HepG2 (cell line): Measurements from ENCODE around the gene ARHGAP33. TPM values are rescaled to one million over a fixed set of nuclear protein-coding genes. Genes with fewer than 3 reads are reported as not detected.

Experiments
- ADNP ChIP-seq: sonication (generic); formaldehyde crosslinking; IDR thresholded peaks from 2 replicates; pipeline ENCODE4 v1.4.0; 2020; ENCODE audit warnings: missing genetic modification reagents
- AFF4 ChIP-seq: sonication (generic); formaldehyde crosslinking; IDR thresholded peaks from 2 replicates; pipeline ENCODE4 v1.4.0; 2020; ENCODE audit warnings: missing genetic modification reagents
- CBFB ChIP-seq: sonication (generic); formaldehyde crosslinking; IDR thresholded peaks from 2 replicates; pipeline ENCODE4 v1.4.0; 2020; ENCODE audit warnings: missing genetic modification reagents
- CCDC6 ChIP-seq: sonication (generic); formaldehyde crosslinking; IDR thresholded peaks from 2 replicates; pipeline ENCODE4 v1.8.1; 2022; ENCODE audit warnings: mild to moderate bottlenecking, missing genetic modification reagents, moderate library complexity
- HCFC1 ChIP-seq: fragments of 150-350 bp; IDR thresholded peaks from 2 replicates; pipeline ENCODE4 v1.6.1; 2014; ENCODE audit warnings: low read depth, low read length
- MYC ChIP-seq: sonication (generic); formaldehyde crosslinking; IDR thresholded peaks from 2 replicates; pipeline ENCODE4 v1.9.0; 2021; ENCODE audit warnings: missing genetic modification reagents, borderline replicate concordance
- NONO ChIP-seq, 2 experiments: fragments of 450-650 bp in 1 of 2; sonication (generic) in 1 of 2; formaldehyde crosslinking in 1 of 2; IDR thresholded peaks in 1 of 2; conservative IDR thresholded peaks in 1 of 2; 2 replicates each; pipeline versions ENCODE4 v1.6.1 to v1.8.0; 2017 to 2022; ENCODE audit warnings: mild to moderate bottlenecking in 1 of 2, missing genetic modification reagents in 1 of 2, moderate library complexity in 1 of 2
- POLR2AphosphoS5 ChIP-seq: IDR thresholded peaks from 2 replicates; pipeline ENCODE4 v1.6.1; 2012; ENCODE audit warnings: low read depth, low read length
- REPIN1 ChIP-seq: sonication (generic); formaldehyde crosslinking; IDR thresholded peaks from 2 replicates; pipeline ENCODE4 v1.8.0; 2022; ENCODE audit warnings: missing genetic modification reagents, low read depth, mild to moderate bottlenecking, borderline replicate concordance
- RFXANK ChIP-seq: IDR thresholded peaks from 2 replicates; pipeline ENCODE4 v1.6.1; 2016
- SNAPC2 ChIP-seq: sonication (generic); formaldehyde crosslinking; IDR thresholded peaks from 2 replicates; pipeline ENCODE4 v1.8.1; 2022; ENCODE audit warnings: mild to moderate bottlenecking, missing genetic modification reagents
- ZNF10 ChIP-seq: sonication (generic); formaldehyde crosslinking; IDR thresholded peaks from 2 replicates; pipeline ENCODE4 v1.4.0; 2020; ENCODE audit warnings: mild to moderate bottlenecking, low read depth, missing genetic modification reagents, borderline replicate concordance
- ZNF121 ChIP-seq: sonication (generic); formaldehyde crosslinking; IDR thresholded peaks from 2 replicates; pipeline ENCODE4 v1.5.0; 2020; ENCODE audit warnings: mild to moderate bottlenecking, missing genetic modification reagents
- ZNF3 ChIP-seq: IDR thresholded peaks from 2 replicates; pipeline ENCODE4 v1.7.0; 2017; ENCODE audit warnings: inconsistent platforms
- ZNF33A ChIP-seq: sonication (generic); formaldehyde crosslinking; IDR thresholded peaks from 2 replicates; pipeline ENCODE4 v1.5.1; 2020; ENCODE audit warnings: missing genetic modification reagents, mild to moderate bottlenecking, moderate library complexity, borderline replicate concordance
- ZNF513 ChIP-seq: sonication (generic); formaldehyde crosslinking; conservative IDR thresholded peaks from 2 replicates; pipeline ENCODE4 v1.5.0; 2020; ENCODE audit warnings: missing genetic modification reagents
- ZNF776 ChIP-seq: sonication (generic); formaldehyde crosslinking; IDR thresholded peaks from 2 replicates; pipeline ENCODE4 v1.4.0; 2020; ENCODE audit warnings: mild to moderate bottlenecking, missing genetic modification reagents
- ZSCAN5A ChIP-seq: sonication (generic); formaldehyde crosslinking; IDR thresholded peaks from 2 replicates; pipeline ENCODE4 v1.8.0; 2022; ENCODE audit warnings: mild to moderate bottlenecking, missing genetic modification reagents, borderline replicate concordance
- polyA plus RNA-seq, 8 experiments: library from polyadenylated mRNA; depleted of rRNA in 3 of 8; stranded (reverse) in 7 of 8; unstranded in 1 of 8; fragments of >200 nt; fragmentation: Illumina TruSeq in 4 of 8; extraction: Trizol in 4 of 8; gene quantifications; 2 replicates each; pipeline versions ENCODE4 v1.2.1 to v1.2.3, GENCODE V29; 2011 to 2016; ENCODE audit warnings: low read depth in 4 of 8, missing spikeins in 1 of 8, mixed read lengths in 1 of 8; ENCODE audit not compliant: insufficient read depth in 1 of 8
- total RNA-seq, 5 experiments: library from RNA; depleted of rRNA; stranded (reverse); fragments of >200 nt; fragmentation: Illumina TruSeq; extraction: Trizol; gene quantifications; 2 replicates each; pipeline ENCODE4 v1.2.3, GENCODE V29; 2016; ENCODE audit warnings: low read depth in 1 of 5
- TF ChIP-seq, protein P1 (sequence below): sonication (generic); formaldehyde crosslinking; IDR thresholded peaks from 2 replicates; pipeline ENCODE4 v1.4.0; 2020; ENCODE audit warnings: mild to moderate bottlenecking, missing genetic modification reagents
- TF ChIP-seq, protein P2 (sequence below): sonication (generic); formaldehyde crosslinking; IDR thresholded peaks from 2 replicates; pipeline ENCODE4 v1.5.1; 2020; ENCODE audit warnings: mild to moderate bottlenecking, missing genetic modification reagents, moderate library complexity

The ARHGAP33 gene
- total and polyA plus RNA-seq, 2 of the 13 experiments (the other 11 are each of a cell fraction or from before 2014, with no cell fraction given), result 1.3 to 2.7 TPM

- TF ChIP-seq AFF4 (no peak), ZNF10 (CRISPR knock-in tag) (no peak), ADNP (no peak), NONO (IDR thresholded peaks at IDR 0.05) (no peak), NONO (CRISPR knock-in tag; conservative IDR thresholded peaks at IDR 0.05) (peak; percentile 37; the same call in 1 of the 2 replicates), ZNF121 (CRISPR knock-in tag) (peak; percentile 96), CBFB (CRISPR knock-in tag) (peak; percentile 34; the same call in 1 of the 2 replicates), CCDC6 (no peak), SNAPC2 (CRISPR knock-in tag) (0 out of 2 replicates have a peak, but pooled peaks have one; percentile 24), RFXANK (CRISPR knock-in tag) (no peak), HCFC1 (peak; percentile 95), ZNF776 (CRISPR knock-in tag) (no peak; the same call in 1 of the 2 replicates), ZNF3 (no peak), ZNF33A (CRISPR knock-in tag) (no peak), MYC (peak; percentile 68; the same call in 1 of the 2 replicates), REPIN1 (CRISPR knock-in tag) (0 out of 2 replicates have a peak, but pooled peaks have one; percentile 51), ZSCAN5A (peak; percentile 63; the same call in 1 of the 2 replicates), ZNF513 (no peak), POLR2AphosphoS5 (peak; percentile 77)
- TF ChIP-seq, protein P1, sequence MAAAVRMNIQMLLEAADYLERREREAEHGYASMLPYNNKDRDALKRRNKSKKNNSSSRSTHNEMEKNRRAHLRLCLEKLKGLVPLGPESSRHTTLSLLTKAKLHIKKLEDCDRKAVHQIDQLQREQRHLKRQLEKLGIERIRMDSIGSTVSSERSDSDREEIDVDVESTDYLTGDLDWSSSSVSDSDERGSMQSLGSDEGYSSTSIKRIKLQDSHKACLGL (CRISPR knock-in tag), result peak; percentile 26; the same call in 1 of the 2 replicates
- TF ChIP-seq, protein P2, sequence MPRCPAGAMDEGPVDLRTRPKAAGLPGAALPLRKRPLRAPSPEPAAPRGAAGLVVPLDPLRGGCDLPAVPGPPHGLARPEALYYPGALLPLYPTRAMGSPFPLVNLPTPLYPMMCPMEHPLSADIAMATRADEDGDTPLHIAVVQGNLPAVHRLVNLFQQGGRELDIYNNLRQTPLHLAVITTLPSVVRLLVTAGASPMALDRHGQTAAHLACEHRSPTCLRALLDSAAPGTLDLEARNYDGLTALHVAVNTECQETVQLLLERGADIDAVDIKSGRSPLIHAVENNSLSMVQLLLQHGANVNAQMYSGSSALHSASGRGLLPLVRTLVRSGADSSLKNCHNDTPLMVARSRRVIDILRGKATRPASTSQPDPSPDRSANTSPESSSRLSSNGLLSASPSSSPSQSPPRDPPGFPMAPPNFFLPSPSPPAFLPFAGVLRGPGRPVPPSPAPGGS (CRISPR knock-in tag), result peak; percentile 70; the same call in 1 of the 2 replicates
Observed at GRCh38 chr19:35748106-35749020, 27.0 kb upstream of the ARHGAP33 start, which contains the start of gene LIN37 (continued).
